Thymus (tissue), 14 donors: ENCODE results near the gene SUV39H1. TPM values are rescaled to one million over a fixed set of nuclear protein-coding genes. Genes with fewer than 3 reads are reported as not detected.
"Not testable (repeated sequence)": the region's sequence is repeated elsewhere in the genome, so short reads cannot be mapped to it uniquely, and the experiment has no call there.

Source experiments
- DNase-seq, 9 donors: peaks; one replicate each; pipeline ENCODE4 v3.0.0-alpha.2; 2013; ENCODE audit warnings: low spot score in 9 of 9, low read depth in 6 of 9, missing footprints in 1 of 9
- H3K27ac ChIP-seq, 2 donors: one replicate each; pipeline ENCODE4 v1.5.1; 2013; ENCODE audit warnings: control low read depth in 1 of 2, low read depth in 1 of 2, low read length in 1 of 2, mild to moderate bottlenecking in 1 of 2, moderate library complexity in 1 of 2
- H3K27me3 ChIP-seq, 2 donors: one replicate each; pipeline ENCODE4 v1.5.1; 2013; ENCODE audit warnings: low read length in 1 of 2; ENCODE audit not compliant: control insufficient read depth in 2 of 2, insufficient read depth in 1 of 2
- H3K36me3 ChIP-seq, 2 donors: one replicate each; pipeline ENCODE4 v1.5.1; 2013; ENCODE audit warnings: low read length in 1 of 2, mild to moderate bottlenecking in 1 of 2, moderate library complexity in 1 of 2; ENCODE audit not compliant: control insufficient read depth in 2 of 2, insufficient read depth in 2 of 2
- H3K4me1 ChIP-seq, 2 donors: one replicate each; pipeline ENCODE4 v1.5.1; 2013; ENCODE audit warnings: low read length in 2 of 2; ENCODE audit not compliant: control insufficient read depth in 2 of 2, insufficient read depth in 2 of 2
- H3K4me3 ChIP-seq, 2 donors: one replicate each; pipeline ENCODE4 v1.5.1; 2013; ENCODE audit warnings: low read length in 2 of 2, control low read depth in 1 of 2, mild to moderate bottlenecking in 1 of 2
- H3K9me3 ChIP-seq, 2 donors: one replicate each; pipeline ENCODE4 v1.5.1; 2013; ENCODE audit warnings: low read length in 1 of 2, mild to moderate bottlenecking in 1 of 2; ENCODE audit not compliant: control insufficient read depth in 2 of 2, insufficient read depth in 1 of 2
- WGBS: extraction: QIAGEN DNeasy Blood & Tissue Kit; methylation state at CpG from one replicate; pipeline ENCODE4 v1.1.7; 2013; 5-methylcytosine and 5-hydroxymethylcytosine counted together
- long read RNA-seq, 10 donors: transcript quantifications; one replicate each; lab custom pipeline, GENCODE V29; 2026
- polyA plus RNA-seq: library from polyadenylated mRNA; stranded (reverse); fragments of 200-250 nt; gene quantifications from one replicate; pipeline ENCODE4 v1.2.3, GENCODE V29; 2013
- total RNA-seq: library from RNA; stranded (reverse); fragments of 120-200 nt; gene quantifications from one replicate; pipeline ENCODE4 v1.2.4, GENCODE V29; 2013
- donor health status: healthy.

The SUV39H1 gene
- 7.6 TPM for total RNA-seq
- polyA plus RNA-seq: 5.0 TPM
- long read RNA-seq, donor 1: 0 reads
- long read RNA-seq, donor 2, partial matches to known transcripts: 0 of 5 reads
- long read RNA-seq, donor 2, other reads (novel, unspliced or antisense): 0 of 5 reads
- long read RNA-seq, donor 3, partial matches to known transcripts: 0 of 4 reads
- long read RNA-seq, donor 3, other reads (novel, unspliced or antisense): 0 of 4 reads
- long read RNA-seq, donor 4, partial matches to known transcripts: 0 of 1 reads
- long read RNA-seq, donor 4, other reads (novel, unspliced or antisense): 0 of 1 reads
- long read RNA-seq, donor 5: 0 reads
- long read RNA-seq, donor 6, partial matches to known transcripts: 0 of 1 reads
- long read RNA-seq, donor 6, other reads (novel, unspliced or antisense): 0 of 1 reads
- long read RNA-seq, donor 7, partial matches to known transcripts: 0 of 3 reads
- long read RNA-seq, donor 7, other reads (novel, unspliced or antisense): 0 of 3 reads
- long read RNA-seq, donor 8, partial matches to known transcripts: 0 of 1 reads
- long read RNA-seq, donor 8, other reads (novel, unspliced or antisense): 0 of 1 reads
- long read RNA-seq, donor 9, partial matches to known transcripts: 0 of 3 reads
- long read RNA-seq, donor 9, other reads (novel, unspliced or antisense): 0 of 3 reads
- long read RNA-seq, donor 10, partial matches to known transcripts: 0 of 1 reads
- long read RNA-seq, donor 10, other reads (novel, unspliced or antisense): 0 of 1 reads

- Histone ChIP-seq H3K27ac (peak within 1 kb of the TSS; percentile 75 to 84), H3K4me1 (peaks cover 2 to 15% of the 10 kb centered on the region in 2 donors), H3K36me3 (peaks cover 23 to 25% of the 10 kb centered on the region in 2 donors), H3K9me3 (no peaks in the 10 kb centered on the region), H3K4me3 (peak within 1 kb of the TSS; percentile 58 to 72), H3K27me3 (no peaks in the 10 kb centered on the region)
- peak in 7 of 9 donors; percentile 61 to 92 (median 80) for DNase-seq
- under 1% methylated on average over 66 of the region's 66 CpGs for WGBS
Observed at GRCh38 chrX:48696301-48696908, at the start of gene SUV39H1. Gene SUV39H1 (plus strand): TSS chrX:48696734. CDS start chrX:48696785, 51 bp downstream.

GRCh38 chrX:48648336-48648751 lies 48.2 kb upstream of the SUV39H1 start:
- Histone ChIP-seq H3K9me3 (no peaks in the 10 kb centered on the region), H3K27me3 (no peaks in the 10 kb centered on the region), H3K4me3 (no peak overlapping the region), H3K36me3 (no peaks in the 10 kb centered on the region), H3K4me1 (peaks cover 0 to 2% of the 10 kb centered on the region in 2 donors), H3K27ac (no peak overlapping the region)
- peak in 4 of 9 donors; percentile 16 to 61 (median 28) for DNase-seq
- WGBS: 16% methylated on average over 6 of the region's 6 CpGs

GRCh38 chrX:48649102-48649501 lies 47.4 kb upstream of the SUV39H1 start:
- DNase-seq: no peak
- H3K9me3 ChIP-seq: no peaks in the 10 kb centered on the region
- no peak overlapping the region for H3K4me3 ChIP-seq
- peaks cover 0 to 2% of the 10 kb centered on the region in 2 donors for H3K4me1 ChIP-seq
- no peaks in the 10 kb centered on the region for H3K27me3 ChIP-seq
- H3K27ac ChIP-seq: no peak overlapping the region
- H3K36me3 ChIP-seq: no peaks in the 10 kb centered on the region
- 98% methylated on average over 3 of the region's 3 CpGs for WGBS

- H3K9me3 ChIP-seq, H3K36me3 ChIP-seq, H3K4me3 ChIP-seq, H3K27me3 ChIP-seq, H3K4me1 ChIP-seq: not testable (repeated sequence)
- H3K27ac ChIP-seq: peak overlapping the region in 1 of 2 donors; percentile 15
- WGBS: 67% methylated on average over 5 of the region's 5 CpGs
- peak in 5 of 9 donors; percentile 2 to 54 (median 12) for DNase-seq
Observed at GRCh38 chrX:48652055-48652579, 44.4 kb upstream of the SUV39H1 start.

GRCh38 chrX:48654746-48655145 lies 41.8 kb upstream of the SUV39H1 start:
- H3K27me3 ChIP-seq, H3K4me1 ChIP-seq, H3K4me3 ChIP-seq, H3K9me3 ChIP-seq, H3K36me3 ChIP-seq, DNase-seq, H3K27ac ChIP-seq: not testable (repeated sequence)
- 87% methylated on average over 19 of the region's 19 CpGs for WGBS

GRCh38 chrX:48659686-48660085 lies 36.8 kb upstream of the SUV39H1 start:
- not testable (repeated sequence) for DNase-seq, H3K4me3 ChIP-seq
- WGBS: 98% methylated on average over 31 of the region's 34 CpGs

GRCh38 chrX:48663241-48663640 lies 33.3 kb upstream of the SUV39H1 start:
- Histone ChIP-seq H3K4me3 (no peak overlapping the region), H3K27me3 (no peaks in the 10 kb centered on the region), H3K36me3 (no peaks in the 10 kb centered on the region), H3K4me1 (no peaks in the 10 kb centered on the region), H3K27ac (no peak overlapping the region), H3K9me3 (no peaks in the 10 kb centered on the region)
- WGBS: 93% methylated on average over 1 of the region's 1 CpG
- DNase-seq: no peak

More at GRCh38 chrX:48659686-48660085, 36.8 kb upstream of the SUV39H1 start:
- H3K27ac ChIP-seq, H3K27me3 ChIP-seq, H3K9me3 ChIP-seq, H3K36me3 ChIP-seq, H3K4me1 ChIP-seq: not testable (repeated sequence)

GRCh38 chrX:48664156-48664555 lies 32.4 kb upstream of the SUV39H1 start:
- H3K9me3 ChIP-seq: no peaks in the 10 kb centered on the region
- no peaks in the 10 kb centered on the region for H3K36me3 ChIP-seq
- no peaks in the 10 kb centered on the region for H3K4me1 ChIP-seq
- 100% methylated on average over 1 of the region's 1 CpG for WGBS
- no peak for DNase-seq
- no peaks in the 10 kb centered on the region for H3K27me3 ChIP-seq
- H3K27ac ChIP-seq: no peak overlapping the region
- no peak overlapping the region for H3K4me3 ChIP-seq
